ENCODE data around the gene MAP4K2. TPM values are rescaled to one million over a fixed set of nuclear protein-coding genes. Genes with fewer than 3 reads are reported as not detected.

MAP4K2 gene
- total RNA-seq, 1 donor from 2014 or later = 13.2 TPM

GRCh38 chr11:64792482-64792881 lies 10.5 kb downstream of the MAP4K2 start:
- no peak for DNase-seq (ENCODE audit: low read depth)

DNA sequence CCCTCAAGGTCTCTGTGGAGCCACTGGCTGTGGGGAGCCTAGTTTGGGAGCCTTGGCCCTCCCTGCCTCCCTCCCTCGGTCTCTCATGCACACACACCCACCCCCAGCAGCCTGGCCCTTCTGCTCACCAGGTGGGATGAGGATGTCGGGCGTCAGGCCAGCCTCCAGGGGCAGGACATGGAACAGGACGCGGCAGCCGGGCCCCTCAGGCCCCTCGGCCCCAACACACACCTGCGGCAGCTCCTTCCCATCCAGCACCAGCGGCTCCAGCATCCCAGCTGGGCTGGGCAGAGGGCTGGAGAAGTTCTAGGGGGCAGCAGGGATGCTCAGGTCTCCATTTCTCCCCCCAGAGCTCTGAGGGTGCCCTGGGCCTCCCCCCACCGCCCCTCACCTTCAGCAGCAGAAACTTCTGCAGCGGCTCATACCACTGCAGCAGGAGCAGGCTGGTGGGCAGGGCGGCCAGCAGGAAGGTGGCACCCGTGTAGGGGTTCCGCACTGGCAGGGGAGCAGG lies 11.2 kb downstream of the MAP4K2 start:
- DNase-seq (ENCODE audit: low read depth) = no peak

DNA sequence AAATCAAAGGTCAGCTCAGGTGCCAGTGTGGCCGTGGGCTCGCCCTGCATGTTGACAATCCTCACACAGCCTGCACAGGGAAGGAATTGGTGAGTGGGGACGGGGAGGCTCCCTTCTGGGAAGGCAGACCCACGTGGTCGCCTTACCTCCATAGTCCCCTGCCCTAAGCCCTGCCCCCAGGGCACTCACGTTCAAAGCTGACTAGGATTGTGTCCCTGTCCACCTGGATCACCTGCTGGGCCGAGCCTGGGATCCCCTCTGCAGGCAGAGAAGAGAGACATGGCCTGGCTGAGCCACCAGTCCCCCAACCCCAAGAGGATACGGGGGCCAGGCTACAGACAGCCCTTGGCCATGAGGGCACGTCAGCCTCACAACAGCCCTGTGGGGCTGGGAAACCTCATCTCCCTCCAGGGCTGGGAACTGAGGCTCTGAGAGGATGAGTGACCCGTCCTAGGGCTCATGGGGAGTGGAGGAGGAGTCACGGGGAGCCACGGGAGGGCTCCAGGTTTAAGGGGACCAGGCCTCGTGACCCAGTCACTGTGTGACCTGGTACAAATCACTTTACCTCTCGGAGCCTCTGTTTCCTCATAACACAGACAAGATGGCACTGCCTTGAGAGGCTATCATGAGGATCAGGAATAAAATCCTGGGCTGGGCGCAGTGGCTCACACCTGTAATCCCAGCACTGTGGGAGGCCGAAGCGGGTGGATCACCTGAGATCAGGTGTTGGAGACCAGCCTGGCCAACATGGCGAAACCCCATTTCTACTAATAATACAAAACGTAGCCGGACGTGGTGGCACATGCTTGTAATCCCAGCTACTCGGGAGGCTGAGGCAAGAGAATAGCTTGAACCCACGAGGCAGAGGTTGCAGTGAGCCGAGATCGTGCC lies 12.6 kb downstream of the MAP4K2 start:
- no peak for DNase-seq (ENCODE audit: low read depth)

DNA sequence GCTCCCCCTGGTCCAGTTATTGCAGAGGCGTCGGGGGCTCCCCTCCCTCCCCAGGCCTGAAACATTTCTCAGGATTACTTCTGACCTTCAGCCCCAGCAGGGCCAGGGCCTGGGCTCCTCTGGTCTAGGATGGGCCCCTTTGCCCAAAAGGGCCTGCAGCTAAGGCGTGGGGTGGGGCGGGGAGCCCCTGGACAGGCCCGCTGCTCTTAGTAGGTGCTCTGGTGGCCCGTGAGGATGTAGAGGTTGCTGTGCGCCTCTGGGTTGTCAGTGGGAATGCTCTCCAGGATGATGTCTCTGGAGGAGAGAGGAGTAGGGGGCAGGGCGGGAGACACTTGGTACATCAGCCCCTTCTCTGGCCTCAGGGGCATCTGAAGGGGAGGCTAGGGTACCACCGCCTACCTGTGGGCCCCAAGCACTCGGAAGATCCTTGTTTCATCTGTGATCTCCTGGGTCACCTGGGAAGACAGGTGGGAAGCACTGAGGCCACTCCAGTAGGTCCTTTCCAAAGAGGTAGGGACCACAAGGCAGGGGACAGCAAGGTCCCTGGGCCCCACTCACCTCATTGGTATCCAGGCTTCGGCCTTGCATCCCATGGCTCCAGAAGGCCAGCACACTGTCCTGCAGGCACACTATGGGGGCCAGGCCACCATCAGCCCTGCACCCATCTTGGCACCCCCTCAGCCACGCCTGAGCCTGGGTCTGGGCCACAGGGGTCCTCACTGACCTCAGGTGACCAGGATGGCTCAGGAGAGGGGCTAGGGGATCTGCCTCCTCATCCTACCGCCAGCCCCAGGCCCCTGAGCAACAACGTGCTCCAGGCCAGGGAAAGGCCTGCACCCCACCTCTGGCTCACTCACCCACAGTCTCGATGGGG lies 13.4 kb downstream of the MAP4K2 start:
- no peak for DNase-seq (ENCODE audit: low read depth)

DNA sequence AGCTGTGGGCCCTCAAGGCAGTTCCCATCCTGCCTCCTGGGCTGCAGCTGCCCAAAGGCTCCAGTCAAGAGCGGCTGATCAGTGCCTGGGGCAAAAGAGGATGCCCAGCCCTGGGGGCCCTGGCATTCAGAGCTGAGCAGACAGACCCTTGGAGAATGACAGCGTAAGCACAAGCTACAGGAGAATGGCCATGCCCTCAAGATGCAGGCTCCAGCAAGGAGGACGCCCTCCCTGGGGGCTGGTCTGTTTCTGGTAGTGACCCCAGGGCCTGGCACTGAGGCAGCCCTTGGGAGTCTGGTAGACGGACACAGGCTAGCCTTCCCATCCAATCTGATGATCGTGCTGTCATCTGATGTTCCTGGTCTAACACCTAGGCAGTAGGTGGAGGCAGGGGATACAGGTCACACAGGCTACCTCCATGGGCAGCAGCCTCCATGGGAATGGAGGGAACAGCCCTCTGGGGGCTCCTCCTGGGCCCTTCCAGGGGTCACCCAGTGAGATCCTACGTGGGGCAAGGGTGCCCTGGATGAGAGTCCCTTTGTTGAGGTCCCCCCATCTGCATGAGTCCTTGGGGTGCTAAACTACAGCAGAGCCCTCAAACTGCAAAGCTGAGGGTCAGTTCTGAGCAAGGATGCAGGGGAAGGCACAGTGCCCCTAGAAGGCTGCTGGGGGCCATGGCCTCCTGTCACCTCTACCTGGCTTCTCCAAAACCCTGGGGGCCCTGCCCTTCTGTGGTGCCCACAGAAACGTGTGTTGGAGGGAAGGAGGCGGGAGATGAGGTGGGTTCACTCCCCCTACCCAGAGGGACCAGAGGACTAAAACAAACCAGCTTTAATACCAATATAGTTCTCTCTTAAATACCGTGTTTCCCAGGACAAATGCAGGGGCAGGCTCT lies 14.4 kb downstream of the MAP4K2 start:
- DNase-seq (ENCODE audit: low read depth) = no peak

- peak; percentile 28 for DNase-seq (ENCODE audit: low read depth)
Observed at GRCh38 chr11:64787526-64788320, 15.3 kb downstream of the MAP4K2 start.

GRCh38 chr11:64786308-64786707 lies 16.7 kb downstream of the MAP4K2 start:
- DNase-seq (ENCODE audit: low read depth) = no peak

- no peak for DNase-seq (ENCODE audit: low read depth)
Observed at GRCh38 chr11:64784813-64785581, 18.0 kb downstream of the MAP4K2 start.

DNA sequence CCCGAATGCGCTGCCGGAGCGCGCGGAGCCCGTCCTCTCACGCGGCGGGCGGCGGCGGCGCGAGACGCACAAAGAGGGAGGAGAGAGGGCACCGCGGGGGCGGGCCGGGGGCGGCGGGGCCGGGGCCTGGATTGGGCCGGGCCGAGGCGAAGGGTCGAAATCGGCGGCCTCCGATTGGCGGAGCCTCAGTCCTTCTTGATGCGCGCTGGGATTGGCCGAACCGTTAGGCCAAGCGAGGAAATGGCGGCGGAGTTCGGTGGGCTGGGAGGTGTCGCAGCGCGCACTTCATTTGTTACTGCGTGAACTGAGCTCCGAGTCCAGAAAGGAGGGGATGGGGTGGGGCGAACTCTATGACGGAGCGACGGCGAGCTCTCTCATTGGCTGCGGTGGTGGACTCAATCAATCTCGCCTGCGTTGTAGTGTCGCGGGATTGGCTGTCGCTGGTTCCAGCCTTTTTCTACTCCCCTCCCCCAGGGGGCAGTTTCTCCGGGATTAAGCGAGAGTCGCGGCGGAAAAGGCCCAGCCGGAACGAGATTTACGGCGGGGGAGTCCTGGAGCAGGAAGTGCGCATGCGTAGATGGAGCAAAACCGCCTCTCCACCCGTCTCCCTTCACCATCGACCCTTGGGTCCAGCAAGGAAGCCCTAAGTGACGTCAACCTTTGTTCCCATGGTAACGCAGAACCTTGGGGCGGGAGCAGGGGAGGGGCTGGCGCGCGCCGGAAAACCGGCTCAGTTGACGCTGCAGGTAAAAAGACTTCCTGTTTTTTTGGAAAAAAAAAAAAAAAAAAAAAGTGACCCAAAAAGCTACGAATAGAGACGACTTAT lies 24.3 kb downstream of the MAP4K2 start, which contains the start of gene SF1:
TSS of gene SF1 (minus strand) at position 70 of the 826 bp plus-strand sequence. CDS start 150 bp downstream, outside the sequence.
- DNase-seq (ENCODE audit: low read depth) = peak; percentile 99

DNA sequence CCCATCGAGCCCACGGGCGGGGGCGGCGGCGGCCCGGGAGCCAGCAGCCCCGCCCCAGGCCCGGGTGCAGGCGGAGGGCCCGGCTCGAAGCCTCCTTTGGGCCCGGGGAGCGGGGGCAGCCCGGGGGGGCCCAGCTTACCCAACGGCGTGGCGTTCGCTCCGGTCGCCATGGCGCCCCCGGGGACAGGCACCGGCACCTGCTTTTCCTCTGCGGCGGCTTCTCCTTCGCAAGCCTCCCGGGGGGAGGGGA lies 24.9 kb downstream of the MAP4K2 start:
- no peak for DNase-seq (ENCODE audit: low read depth)

GRCh38 chr11:64777449-64778222 lies 25.4 kb downstream of the MAP4K2 start:
- peak; percentile 75 for DNase-seq (ENCODE audit: low read depth)

DNA sequence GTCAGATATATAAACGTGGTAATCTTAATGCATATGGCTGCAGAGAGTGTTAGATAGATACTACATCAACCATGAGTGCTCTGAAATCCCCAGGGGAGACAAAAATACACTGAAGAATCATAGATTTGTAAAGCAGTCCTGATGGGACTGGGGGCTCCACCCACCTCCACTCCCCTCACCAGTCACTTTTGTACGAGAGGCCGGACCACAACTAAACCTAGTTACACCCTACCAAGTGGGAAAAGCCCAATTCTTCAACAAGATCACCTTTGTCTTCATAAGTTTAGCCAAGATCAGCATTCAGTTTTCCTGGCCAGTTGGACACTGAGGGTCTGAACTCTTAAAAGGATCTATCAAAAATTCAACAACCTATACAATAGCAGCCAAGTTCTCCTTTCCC lies 26.1 kb downstream of the MAP4K2 start:
- no peak for DNase-seq (ENCODE audit: low read depth)

DNA sequence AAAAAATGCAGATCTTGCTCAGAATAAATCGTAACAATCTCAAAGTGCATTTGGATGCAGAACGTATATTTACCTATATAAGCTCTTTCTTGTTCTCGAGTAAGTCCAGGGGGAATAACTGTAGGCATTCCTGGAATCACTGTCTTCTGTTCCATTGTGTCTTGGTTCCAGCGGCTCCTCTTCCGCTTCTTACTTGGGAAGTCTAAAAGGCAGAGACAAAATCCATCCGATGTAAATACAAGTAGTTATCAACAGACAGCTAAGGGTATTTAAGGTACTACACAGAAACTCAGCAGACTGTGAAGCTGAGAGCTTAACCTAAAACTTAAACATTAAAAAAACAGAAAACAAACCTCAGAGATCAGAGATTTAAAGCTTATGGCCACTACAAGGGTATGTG lies 26.6 kb downstream of the MAP4K2 start:
- no peak for DNase-seq (ENCODE audit: low read depth)

DNA sequence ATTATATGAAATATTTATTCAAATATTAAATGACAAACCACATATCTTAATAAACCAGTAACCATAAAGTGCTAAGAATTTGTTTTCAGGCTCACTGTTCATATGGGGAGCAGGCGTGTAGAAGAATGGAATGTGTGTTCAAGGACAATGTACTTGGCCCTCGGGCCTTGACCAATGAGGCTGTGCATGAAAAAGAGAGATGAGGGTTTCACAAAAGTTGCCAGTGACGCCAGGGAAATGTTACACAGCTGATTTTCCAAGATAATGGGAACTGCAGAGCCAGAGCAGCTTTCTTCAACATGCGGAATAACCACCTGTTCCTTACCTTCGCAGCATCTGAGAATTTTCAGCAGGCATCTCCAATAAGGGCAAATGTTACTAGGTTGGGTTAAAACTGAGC lies 28.9 kb downstream of the MAP4K2 start:
- no peak for DNase-seq (ENCODE audit: low read depth)

DNA sequence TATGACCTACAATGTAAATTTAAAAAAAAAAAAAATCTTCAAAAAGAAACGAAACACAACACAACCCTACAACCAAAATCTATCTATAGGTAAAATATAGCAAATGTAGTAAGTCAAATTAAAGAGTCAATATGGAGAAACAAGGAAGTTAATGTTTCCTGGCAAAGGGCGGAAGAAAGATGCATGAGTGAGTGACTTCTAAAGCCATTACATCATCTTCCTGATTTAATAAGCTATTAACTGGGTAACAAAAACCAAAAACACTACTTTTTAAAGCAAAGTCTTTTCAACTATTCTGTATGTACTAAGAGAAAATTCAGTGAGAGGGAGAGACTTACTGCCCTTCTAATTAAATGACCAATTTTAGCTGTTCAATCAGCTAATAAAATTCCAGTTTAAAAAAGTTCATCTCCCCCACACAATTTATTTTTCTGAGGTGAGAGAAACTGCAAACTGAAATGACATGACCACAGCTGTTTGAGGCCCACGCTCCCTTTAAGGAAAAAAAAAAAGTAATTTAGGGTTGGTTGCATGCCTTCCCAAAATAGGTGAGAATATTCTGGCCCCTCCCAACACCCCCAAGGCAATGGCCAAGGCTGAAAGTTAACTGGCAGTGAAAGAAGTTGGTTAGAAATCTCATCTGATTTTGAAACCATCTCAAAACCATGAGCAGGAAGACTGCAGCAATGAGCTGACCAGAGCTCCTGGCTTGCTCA lies 30.6 kb downstream of the MAP4K2 start:
- DNase-seq (ENCODE audit: low read depth) = peak; percentile 60

DNA sequence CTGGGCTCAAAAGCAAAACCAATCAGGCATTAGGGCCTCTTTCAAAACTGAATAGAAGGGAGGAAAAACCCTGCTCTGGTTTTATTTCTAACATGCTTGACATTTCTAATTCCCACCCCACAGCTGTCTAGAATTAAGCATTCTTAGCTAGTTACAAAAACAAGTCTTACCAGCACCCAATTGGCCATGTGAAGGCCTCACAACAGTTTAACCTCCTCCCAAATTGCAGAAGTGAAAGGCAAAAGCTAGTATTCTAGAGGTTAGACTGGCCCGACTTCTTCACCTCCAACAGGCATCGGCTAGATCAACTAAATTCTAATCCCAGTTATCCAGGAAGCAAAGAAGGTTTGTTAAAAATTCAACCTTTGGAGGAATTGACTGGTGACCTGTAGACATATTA lies 31.2 kb downstream of the MAP4K2 start:
- no peak for DNase-seq (ENCODE audit: low read depth)

DNA sequence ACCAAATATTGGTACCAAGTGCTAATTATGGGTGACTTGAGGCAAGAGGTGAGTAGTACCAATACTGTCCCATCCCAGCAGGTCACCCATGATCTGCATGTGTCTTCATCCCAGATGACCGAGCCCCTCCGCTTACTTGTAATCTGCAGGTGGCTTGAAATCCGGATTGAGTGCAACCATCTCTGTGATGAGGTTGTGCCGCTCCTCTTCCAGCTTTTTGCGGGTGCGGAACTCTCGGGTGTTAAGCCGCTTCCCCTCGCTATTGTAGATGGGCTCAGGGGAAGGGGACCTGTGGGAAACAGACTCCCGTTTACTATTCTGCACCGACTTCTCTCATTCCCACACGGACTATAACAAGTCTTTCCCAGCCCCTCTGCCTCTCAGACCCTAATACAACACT lies 32.9 kb downstream of the MAP4K2 start:
- DNase-seq (ENCODE audit: low read depth) = no peak

DNA sequence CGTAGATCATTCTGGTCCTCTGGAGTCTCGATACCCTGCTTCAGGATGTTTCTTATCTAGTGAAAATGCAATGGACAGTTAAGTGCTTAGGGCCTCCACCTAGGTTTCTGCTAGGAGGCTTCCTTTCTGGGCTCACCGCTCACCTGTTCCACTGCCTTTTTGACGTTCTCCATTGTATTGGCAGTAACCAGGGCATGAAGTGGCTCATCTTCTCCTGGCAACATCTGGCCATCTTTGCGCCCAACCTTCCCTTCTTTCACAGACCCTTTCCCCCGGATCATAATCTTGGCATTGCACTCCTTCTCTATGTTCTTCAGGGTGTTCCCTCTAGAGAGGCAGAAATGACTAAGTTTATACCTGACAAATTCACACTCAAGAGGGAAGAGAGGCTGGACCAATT lies 33.7 kb downstream of the MAP4K2 start:
- DNase-seq (ENCODE audit: low read depth) = no peak

Data from renal cortical epithelial cell (primary cell).